Activated CD4-positive, CD25-positive, alpha-beta regulatory T cell treated with anti-CD3 and anti-CD28 coated beads, Interleukin-2, amount 50 U/mL, for 16 hours (primary cell): ENCODE data around the gene TMED10.
A peak's percentile ranks its signal among the peaks of the same experiment; 100 is the strongest.
"Not testable (repeated sequence)": the region's sequence is repeated elsewhere in the genome, so short reads cannot be mapped to it uniquely, and the experiment has no call there.

Experiments used
- DNase-seq: peaks from one replicate; pipeline ENCODE4 v3.0.0-alpha.2; 2020; ENCODE audit warnings: low read depth, low spot score

The TMED10 gene

DNA sequence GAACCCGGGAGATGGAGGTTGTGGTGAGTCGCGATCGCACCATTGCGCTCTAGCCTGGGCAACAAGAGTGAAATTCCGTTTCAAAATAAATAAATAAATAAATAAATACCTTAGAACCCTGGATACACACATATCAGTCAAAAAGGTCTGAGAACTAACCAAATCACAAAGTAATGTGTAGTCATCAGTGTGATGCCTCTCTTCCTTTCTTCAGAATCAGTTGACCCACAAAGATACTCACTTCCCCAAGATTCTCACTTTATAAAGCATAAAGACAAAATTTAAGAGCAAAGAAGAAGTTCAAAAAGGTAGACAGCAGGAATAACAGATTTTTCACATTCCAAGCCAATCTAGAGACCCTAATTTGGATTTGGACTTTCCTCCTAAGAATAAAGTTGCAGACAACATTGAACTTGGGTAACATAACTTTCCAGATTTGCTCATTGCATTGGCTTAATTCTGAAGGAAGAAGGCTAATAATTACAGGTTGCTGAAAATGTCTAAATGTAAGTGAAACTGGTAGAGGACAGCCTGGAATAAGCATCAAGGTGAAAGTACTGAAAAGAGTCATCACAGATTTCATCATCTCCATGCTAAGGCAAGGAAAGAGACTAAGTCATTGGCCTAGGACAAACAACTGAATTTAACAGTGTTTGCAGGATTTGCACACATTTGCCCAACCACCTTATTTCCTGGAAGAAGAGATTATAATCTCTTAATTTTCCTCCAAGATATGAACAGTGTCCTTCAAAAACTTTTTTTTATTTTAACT lies 17.4 kb downstream of the TMED10 start:
- no peak for DNase-seq

DNA sequence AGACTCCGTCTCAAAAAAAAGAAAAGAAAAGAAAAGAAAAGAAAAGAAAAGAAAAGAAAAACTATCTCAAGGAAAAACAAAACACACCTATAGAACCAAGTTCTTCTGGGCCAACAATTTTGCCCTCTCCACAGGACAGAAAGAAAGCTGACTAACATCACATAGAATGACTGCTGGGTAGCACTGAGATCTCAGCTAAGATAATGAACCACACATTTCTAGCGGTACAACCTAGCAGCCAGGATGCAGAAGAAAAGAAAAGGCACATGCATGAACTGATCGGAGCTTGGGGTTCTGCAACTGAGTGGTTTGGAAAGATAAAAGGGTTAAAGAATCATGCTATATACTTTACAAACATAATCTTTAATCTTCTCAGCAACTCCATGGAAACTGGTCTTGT lies 19.5 kb downstream of the TMED10 start:
- DNase-seq: no peak

DNA sequence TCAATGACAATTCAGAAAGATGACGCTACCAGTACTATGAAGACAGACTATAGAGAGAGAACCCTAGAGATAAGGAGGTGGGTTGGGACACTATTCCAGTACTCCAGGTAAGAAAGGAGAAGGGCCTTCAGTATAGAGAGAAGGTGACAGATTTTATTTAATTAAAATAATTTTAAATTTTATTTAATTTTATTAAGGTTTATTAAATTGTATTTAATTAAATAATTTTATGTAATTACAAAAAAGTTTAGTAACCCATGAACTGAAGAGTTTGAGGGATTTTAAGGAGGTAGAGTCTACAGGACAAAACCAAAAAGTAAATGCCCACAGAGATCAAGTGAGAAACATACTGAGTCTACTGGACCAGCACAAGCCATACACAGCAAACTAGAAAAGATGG lies 20.3 kb downstream of the TMED10 start:
- DNase-seq: no peak

DNA sequence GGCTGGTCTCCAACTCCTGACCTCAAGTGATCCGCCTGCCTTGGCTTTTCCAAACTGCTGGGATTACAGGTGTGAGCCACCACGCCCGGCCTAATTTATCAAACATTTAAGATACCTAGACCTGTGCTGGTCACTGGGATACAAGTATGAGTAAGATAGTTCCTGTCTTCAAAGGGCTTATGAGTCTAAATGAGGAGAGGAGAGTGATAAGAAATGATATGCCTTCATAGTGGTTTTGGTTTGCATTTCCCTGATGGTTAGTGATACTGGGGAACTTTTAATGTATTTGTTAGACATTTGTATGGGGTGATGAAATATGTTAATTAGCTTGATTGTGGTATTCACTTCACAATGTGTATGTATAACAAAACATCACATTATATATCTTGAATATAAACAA lies 21.2 kb downstream of the TMED10 start:
- DNase-seq: no peak

DNA sequence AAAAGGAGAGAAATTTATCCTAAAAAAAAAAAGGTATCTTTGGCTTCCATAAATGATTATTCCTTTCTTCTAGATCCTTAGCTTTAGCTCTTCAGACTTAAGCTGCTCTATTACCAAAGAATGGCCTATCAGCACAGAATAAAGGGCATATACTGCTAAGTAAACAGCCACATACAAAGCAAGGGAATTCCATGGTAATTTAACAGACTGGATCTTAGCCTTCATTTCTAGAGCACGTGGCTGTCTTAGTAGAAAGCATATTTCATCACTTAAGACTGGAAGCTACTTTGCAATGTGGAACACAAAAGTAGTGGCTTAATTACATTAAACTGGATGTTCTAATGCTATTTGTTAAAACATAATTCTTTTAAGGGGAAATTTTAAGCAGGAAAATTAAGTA lies 23.1 kb downstream of the TMED10 start:
- DNase-seq: no peak

DNA sequence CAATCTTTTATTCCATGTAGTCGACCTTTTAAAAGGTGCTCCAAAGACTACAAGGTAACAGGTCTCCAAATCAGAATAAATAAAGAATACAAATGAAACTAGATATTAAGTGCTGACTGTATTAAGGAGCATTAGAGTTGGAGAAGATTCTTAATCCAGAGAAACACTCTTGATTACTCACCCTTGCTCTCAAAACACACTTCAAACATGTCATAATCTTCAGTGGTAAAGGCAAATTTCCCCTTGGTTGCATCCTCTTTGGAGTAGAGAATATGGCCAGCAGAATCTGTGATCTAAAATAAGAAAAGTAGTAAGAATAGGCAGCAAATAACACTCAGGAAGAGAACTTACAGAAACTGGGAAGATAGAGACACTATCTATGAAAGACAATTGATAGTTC lies 24.6 kb downstream of the TMED10 start:
- no peak for DNase-seq

DNA sequence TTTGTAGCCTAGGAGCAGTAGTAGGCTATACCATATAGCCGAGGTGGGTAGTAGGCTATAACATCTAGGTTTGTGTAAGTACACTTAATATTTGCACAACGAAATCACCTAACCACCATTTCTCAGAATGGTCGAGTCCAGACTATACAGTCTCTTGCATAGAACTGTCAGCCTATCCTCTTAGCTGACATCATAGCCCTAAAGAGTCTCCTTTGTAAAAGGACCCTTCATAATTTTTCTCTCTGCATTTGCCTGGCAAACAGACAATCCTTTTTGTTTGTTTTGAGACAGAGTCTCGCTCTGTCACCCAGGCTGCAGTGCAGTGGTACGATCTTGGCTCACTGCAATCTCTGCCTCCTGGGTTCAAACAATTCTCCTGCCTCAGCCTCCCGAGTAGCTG lies 25.8 kb downstream of the TMED10 start:
- DNase-seq: not testable (repeated sequence)

DNA sequence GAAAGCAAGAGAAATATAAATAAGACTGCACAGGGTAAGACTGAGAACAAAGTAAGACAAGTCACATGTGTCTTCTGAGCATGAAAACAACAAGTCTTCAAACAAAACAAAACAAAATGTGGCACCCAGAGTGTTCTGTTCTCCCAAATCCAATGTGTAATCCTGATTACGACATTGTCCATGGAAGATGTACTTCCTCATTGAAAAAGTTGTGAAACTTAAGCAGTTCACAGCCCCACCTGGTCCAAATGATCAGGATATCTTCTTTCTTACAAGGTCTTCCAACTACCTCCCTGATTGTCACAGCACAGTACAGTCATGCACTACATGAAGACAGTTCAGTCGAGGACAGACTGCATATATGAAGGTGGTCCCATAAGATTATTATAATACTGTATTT lies 26.3 kb downstream of the TMED10 start:
- no peak for DNase-seq

DNA sequence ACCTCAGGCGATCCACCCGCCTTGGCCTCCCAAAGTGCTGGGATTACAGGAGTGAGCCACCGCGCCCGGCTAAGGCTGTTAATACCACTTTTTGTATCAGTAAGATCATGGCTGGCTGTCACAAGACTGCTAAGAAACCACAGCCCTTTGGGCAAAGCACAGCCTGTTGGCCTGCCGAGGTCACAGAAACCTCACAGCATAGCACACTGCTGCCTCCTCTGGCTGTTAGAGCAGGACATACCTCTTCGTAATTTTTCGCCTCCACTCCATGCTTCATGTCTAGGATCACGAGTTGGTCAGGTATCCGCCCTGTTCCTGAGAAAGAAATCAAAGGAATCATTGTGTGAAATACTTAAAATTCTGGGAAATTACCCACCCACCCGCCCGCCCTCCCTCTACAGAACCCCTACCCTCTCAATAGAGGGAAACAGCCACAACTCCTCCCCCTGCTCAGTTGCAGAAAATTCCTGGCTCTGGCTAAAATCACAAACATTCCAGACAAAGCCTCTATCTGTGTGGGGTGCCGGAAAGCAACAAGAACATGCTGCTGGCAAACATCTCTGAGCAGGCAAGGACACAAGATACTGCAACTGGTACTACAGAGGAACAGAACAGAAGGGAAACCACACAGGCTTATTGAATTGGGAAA lies 28.9 kb downstream of the TMED10 start:
- DNase-seq: no peak

DNA sequence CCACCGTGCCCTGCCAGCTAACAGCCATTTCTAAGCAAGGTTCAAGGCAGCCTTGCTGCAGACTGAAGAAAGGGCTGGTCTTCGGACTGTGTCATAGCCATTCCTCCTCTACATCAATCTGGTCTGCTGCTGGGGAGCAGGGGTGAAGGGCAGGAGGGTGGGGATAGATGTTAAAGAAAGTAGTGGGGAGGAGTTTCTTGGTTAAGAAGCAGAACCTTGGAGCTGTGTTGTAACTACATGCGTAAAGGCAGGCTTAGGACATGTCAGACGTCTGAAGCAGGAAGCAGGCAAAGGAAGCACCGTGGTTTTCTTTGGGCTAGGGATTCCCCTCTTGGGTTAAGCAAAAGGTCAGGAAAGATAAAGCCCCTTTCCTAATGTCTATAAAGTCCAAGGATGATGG lies 31.5 kb downstream of the TMED10 start:
- DNase-seq: no peak

DNA sequence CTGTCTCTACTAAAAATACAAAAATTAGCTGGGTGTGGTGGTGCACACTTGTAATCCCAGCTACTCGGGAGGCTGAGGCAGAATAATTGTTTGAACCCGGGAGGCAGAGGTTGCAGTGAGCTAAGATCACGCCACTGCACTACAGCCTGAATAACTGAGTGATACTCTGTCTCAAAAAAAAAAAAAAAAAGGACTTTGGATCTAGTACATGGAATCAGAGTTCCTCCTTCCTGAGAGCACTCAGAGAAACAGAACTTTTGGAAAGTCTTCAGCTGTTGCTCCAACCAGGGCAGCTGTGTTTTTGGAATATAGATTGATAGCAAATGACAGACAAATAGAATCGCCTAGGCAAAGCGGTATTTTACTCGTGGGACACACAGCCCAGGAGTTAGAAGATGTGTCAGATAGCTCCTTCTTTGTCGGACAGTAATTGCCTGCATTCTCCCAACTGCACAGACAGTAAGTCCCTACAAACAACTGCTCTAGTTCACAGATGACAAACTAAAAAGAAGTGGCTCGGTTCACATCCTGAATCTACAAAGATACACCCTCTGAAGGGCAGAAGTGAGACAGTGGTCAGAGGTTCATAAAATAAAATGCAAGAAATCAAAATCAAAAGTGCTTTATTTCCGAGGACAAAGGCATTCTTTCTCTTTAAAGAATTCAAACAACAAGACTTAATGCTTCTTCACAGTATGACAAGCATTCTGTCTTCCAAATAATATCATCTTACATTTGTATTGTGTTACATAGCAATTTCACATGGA lies 32.5 kb downstream of the TMED10 start:
- DNase-seq: no peak

DNA sequence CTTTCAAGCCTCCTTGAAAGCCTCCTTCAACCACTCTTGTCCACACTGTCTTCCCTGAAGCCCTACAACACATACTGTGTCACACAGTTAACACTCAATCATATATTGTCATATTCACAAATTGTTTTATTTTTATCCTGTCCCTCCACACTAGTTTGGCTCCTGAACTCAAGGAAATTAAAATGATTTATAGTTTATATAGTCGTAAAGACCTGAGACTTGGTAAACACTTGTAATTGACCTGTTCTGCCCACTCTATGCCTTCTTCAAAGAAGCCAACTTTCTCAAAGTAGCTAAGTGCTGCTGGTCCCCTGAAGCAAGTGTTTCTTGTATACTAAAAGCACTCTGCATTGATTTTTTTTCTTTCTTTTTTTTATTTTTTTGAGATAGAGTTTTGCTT lies 33.9 kb downstream of the TMED10 start:
- no peak for DNase-seq

DNA sequence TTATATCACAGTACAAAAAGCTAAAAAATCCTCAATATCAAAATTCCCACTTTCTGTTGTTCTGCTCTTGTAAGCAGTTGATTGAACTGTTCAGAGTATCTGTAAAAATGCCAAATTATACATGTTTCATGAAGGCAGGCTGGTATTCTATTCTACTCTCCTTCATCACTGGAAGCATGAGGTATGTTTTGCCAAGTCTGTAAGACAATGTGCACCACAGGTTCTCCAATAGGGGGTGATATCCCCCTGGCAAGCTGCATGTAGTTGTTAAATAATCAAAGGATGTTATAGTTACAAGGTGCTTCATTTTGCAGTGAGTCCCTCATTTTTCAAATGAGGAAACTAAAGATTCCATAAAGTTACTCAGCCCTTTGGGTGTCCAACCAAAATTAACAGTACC lies 34.4 kb downstream of the TMED10 start:
- DNase-seq: no peak

DNA sequence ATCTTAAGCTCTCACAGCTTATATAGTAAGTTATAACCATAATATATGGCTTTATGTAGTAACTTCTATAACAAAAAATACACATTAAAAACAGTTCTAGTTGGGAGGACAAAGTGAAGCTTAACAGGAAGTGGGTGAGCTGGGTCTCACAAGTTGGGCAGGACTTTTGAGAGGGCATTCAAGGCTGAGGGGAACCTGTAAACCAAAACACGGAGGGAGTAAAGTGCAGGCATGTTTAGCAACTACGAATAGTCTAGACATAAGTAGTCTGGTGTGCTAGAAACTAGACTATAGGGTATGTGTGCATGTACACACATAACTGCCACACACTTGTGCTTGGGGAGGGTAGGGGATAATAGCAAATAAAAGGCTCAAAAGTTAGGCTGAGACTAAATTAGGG lies 35.4 kb downstream of the TMED10 start:
- no peak for DNase-seq

DNA sequence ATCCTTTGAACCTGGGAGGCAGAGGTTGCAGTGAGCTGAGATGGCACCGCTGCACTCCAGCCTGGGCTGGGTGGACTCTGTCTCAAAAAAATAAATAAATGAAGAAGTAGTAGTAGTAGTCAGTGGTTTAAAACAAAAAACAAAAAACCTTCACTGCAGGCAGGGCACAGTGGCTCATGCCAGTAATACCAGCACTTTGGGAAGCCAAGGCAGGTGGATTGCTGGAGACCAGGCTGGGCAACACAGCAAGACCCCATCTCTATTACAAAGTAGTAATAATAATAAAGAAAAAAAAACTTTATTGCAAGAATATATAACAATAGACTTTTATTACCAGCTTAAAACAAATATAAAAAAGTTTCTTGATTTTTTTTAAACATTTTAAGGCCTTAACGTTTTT lies 35.8 kb downstream of the TMED10 start:
- no peak for DNase-seq

DNA sequence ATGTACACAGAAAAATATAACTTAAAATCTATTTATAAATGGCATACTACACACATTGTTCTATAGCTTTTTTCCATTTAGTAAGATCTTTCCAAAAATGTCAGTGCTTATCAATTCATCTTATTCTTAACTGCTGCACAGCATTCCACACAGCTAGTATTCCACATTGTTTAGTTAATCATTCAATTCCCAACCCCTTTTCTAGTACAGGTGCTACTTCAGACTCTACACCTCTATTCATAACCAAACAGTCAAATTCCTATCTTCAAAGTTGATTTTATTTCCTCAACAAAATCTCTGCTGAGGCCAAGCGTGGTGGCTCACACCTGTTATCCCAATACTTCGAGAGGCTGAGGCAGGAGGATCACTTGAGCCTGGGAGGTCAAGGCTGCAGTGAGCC lies 37.2 kb downstream of the TMED10 start:
- no peak for DNase-seq

DNA sequence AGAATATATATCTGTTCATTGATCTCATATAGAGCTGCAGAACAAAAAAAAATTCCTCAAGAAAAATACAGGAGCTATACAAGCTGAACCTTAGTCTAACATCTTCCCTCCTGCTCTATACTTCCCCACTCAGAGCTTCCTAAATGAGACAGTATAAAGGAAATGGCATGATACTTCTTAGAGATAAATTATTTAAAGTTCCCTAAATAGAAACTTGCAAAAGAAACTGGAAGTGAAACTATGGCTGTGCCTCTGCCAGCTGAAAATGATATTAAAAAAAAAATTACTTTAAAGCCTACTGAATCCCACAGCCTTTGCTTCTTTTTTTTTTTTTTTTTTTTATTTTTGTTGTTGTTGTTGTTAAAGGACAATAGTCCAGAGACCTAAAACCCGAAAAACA lies 37.9 kb downstream of the TMED10 start:
- no peak for DNase-seq

DNA sequence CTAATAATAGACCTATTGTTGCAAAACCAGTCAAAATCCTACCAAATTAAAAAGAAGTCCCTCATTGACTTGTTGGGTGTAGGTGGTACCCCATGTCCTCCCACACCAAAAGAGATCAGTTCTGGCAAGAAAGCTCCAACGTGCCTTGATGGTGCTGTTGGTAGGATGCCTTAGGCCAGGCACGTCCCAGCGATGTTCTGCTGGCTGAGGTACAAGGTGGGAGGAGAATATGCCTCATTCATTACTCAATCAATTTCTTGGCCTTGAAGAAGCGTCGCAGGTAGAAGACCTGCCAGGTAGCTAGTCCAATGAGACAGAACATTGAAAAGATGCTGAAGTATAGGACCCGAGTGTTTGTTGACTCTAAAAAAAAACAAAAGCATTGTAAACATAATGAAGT lies 41.8 kb downstream of the TMED10 start:
- no peak for DNase-seq

DNA sequence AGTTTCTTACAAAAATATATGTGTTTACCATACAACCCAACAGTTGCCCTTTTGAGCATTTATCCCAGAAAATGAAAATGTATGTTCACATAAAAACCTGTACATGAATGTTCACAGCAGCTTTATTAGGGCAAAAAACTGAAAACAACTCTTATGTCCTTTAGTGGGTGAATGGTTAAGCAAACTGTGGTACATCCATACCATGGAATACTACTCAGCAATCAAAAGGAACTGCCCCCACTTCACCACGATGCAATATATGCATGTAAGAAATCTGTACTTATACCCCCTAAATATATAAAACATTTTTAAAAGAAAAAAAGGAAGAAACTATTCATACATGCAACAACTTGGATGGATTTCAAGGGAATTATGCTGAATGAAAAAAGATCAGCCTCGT lies 42.8 kb downstream of the TMED10 start:
- no peak for DNase-seq

DNA sequence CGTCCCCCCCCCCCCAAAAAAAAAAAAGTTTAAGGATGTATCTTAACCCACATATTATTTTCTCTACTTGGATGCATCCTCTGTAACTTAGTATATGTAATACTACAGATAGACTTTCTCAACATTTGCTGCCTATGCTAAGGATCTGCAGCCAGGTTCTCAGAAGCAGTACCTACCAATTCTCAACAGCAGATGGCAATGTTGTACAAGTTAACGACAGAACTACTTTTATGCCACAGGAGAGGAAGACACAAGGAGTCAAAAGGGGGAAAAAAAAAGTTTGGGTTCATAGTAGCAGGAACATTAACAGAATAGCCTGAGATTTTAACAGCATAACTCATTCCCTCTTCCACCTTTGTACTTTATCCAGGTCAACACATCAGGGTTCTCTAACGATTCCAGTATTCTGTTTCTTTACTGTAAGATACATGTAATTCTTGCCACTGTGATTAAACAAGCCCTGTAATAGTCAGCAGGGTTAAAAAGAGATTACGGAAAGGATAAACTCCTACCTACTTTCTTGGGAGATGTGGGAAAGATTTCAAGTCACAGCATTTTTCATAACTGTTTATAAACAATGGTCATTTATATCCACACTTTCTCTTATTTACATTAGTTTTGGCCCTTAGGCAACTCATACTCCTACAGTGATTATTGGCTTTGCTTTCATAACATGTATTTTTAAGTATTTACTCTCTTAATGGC lies 43.9 kb downstream of the TMED10 start:
- DNase-seq: peak; percentile 34

DNA sequence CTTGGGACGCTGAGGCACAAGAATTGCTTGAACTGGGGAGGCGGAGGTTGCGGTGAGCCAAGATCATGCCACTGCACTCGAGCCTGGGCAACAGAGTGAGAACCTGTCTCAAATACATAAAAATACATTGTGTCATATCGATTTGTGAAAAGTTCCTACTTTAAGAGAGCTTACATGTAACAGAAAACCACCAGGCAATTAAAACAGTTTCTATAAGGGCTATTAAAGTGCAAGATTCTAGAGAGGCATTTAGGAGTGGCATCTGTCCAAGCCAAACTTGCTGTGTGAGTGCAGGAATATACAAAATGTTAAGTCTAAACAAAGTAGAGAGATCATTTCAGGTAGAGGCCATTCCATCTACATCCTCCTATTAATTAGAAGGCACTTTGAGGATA lies 47.8 kb downstream of the TMED10 start:
- no peak for DNase-seq

DNA sequence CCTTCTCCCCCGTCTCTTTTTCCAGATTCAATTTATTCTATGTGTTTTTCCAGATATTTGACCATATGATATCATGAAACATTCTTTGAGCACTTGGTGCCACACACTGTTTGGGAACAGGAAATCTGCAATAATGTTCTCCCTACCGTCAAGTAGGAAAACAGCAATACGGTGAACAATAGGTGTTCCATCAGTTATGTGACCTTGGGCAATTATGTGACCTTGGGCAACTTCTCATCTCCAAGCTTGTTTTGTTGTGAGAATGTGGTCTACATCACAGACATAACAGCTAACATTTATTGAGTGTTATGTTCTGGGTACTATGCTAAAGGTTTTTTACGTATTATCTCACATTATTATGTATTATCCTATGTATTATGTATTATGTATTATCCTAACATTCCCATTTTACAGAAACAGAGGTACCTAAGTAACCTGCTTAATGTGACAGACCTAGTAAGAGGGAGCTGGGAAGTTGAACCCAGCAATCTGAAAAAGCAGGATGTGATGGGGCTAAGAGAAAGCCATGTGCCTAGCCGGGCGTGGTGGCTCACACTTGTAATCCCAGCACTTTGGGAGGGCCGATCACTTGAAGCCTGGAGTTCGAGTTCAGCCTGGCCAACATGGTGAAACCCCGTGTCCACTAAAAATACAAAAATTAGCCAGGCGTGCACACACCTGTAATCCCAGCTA lies 48.4 kb downstream of the TMED10 start:
- no peak for DNase-seq
